ENCODE measurements around the gene TRIP12. TPM values are rescaled to one million over a fixed set of nuclear protein-coding genes. Genes with fewer than 3 reads are reported as not detected.
A peak's percentile ranks its signal among the peaks of the same experiment; 100 is the strongest.

The TRIP12 gene
- total RNA-seq, 2 donors from 2014 or later, result 182 to 289 TPM

- Histone ChIP-seq H3K9me3 (no peaks in the 10 kb centered on the region), H3K27ac (no peak overlapping the region), H3K4me3 (no peak overlapping the region), H3K27me3 (replicated peaks; ENCODE audit: insufficient read depth) (peaks cover 4% of the 10 kb centered on the region), H3K36me3 (no peaks in the 10 kb centered on the region), H3K4me1 (replicated peaks) (no peaks in the 10 kb centered on the region)
- no peak for TF ChIP-seq POLR2A (IDR thresholded peaks at IDR 0.05)
- TF ChIP-seq CTCF (IDR thresholded peaks at IDR 0.05), result peak in 2 of 4 experiments; percentile 22 to 24
- no peak for TF ChIP-seq POLR2AphosphoS5 (IDR thresholded peaks at IDR 0.05)
- intact Hi-C loops (cut with DNase I), result no loop called here
- no peak for DNase-seq (ENCODE audit: low spot score)
- 7% methylated on average over 4 of the region's 4 CpGs for whole genome bisulfite sequencing
Measured at GRCh38 chr2:229715895-229716507, 205.8 kb downstream of the TRIP12 start.

GRCh38 chr2:229714736-229715541 lies 206.9 kb downstream of the TRIP12 start:
- no peaks in the 10 kb centered on the region for H3K9me3 ChIP-seq
- peaks cover 4% of the 10 kb centered on the region for H3K27me3 ChIP-seq (replicated peaks; ENCODE audit: insufficient read depth)
- TF ChIP-seq POLR2A (IDR thresholded peaks at IDR 0.05), result no peak
- no peak for TF ChIP-seq POLR2AphosphoS5 (IDR thresholded peaks at IDR 0.05)
- peak in 1 of 4 experiments; percentile 9 for TF ChIP-seq CTCF (IDR thresholded peaks at IDR 0.05)
- WGBS, result under 1% methylated on average over 59 of the region's 60 CpGs
- no peak overlapping the region for H3K27ac ChIP-seq
- peak overlapping the region; percentile 28 to 41 for H3K4me3 ChIP-seq
- H3K36me3 ChIP-seq, result no peaks in the 10 kb centered on the region
- H3K4me1 ChIP-seq (replicated peaks), result no peaks in the 10 kb centered on the region
- intact Hi-C loops (cut with DNase I), result no loop called here
- DNase-seq (ENCODE audit: low spot score), result peak; percentile 14

- no peak within 1 kb of the TSS for H3K27ac ChIP-seq
- intact Hi-C loops (cut with DNase I), result no loop called here
- no peaks in the 10 kb centered on the region for H3K36me3 ChIP-seq
- H3K27me3 ChIP-seq (replicated peaks; ENCODE audit: insufficient read depth), result peaks cover 4% of the 10 kb centered on the region
- H3K4me3 ChIP-seq, result peak within 1 kb of the TSS; percentile 28 to 41
- peak; percentile 30 for DNase-seq (ENCODE audit: low spot score)
- H3K4me1 ChIP-seq (replicated peaks), result no peaks in the 10 kb centered on the region
- no peaks in the 10 kb centered on the region for H3K9me3 ChIP-seq
- TF ChIP-seq POLR2A (IDR thresholded peaks at IDR 0.05) (no peak), CTCF (IDR thresholded peaks at IDR 0.05) (no peak), POLR2AphosphoS5 (IDR thresholded peaks at IDR 0.05) (no peak)
- 2% methylated on average over 48 of the region's 84 CpGs for WGBS
Measured at GRCh38 chr2:229714080-229714735, 207.6 kb downstream of the TRIP12 start, which contains the start of gene DNER. DNER (minus strand) TSS chr2:229714555; CDS start chr2:229714423, 132 bp downstream.

Small RNA genes within 50 kb of the gene (small RNA-seq; reads per million reads assigned to genes)
- gene RNU6-613P, result 0 reads per million in 2 donors
- gene RNU6-964P, result 0 reads per million in 2 donors

Other genes with a start within 250 kb of the TRIP12 start
- gene DNER, start 207.5 kb downstream of the TRIP12 start, total RNA-seq, result 1 to 10 TPM; 2.6 to 6.0 TPM
- 1 to 10 TPM; 5.6 to 8.4 TPM for gene FBXO36, start 494 bp upstream of the TRIP12 start, total RNA-seq
- 10 to 100 TPM in 1 of 2 donors, 1 to 10 TPM in 1; 3.2 to 14.7 TPM for gene SLC16A14, start 146.9 kb upstream of the TRIP12 start, total RNA-seq

Measured in prostate gland (tissue), 2 donors.